Medulla oblongata (tissue), 1 donor: ENCODE data around the gene DDX21.
A peak's percentile ranks its signal among the peaks of the same experiment; 100 is the strongest.
"Not testable (repeated sequence)": the region's sequence is repeated elsewhere in the genome, so short reads cannot be mapped to it uniquely, and the experiment has no call there.

Experiments used
- DNase-seq: peaks from one replicate; pipeline ENCODE4 v3.0.0-alpha.2; 2015; ENCODE audit errors: extremely low spot score

DDX21 gene

GRCh38 chr10:68955832-68956532 is at the start of gene DDX21:
TSS of gene DDX21 (plus strand) at chr10:68956170. CDS start at chr10:68956226, 56 bp downstream.
- peak; percentile 95 for DNase-seq

- no peak for DNase-seq
Observed at GRCh38 chr10:68924593-68924992, 31.4 kb upstream of the DDX21 start.

- DNase-seq: no peak
Observed at GRCh38 chr10:68925489-68925888, 30.5 kb upstream of the DDX21 start.

GRCh38 chr10:68929157-68929556 is 26.8 kb upstream of the DDX21 start:
- not testable (repeated sequence) for DNase-seq

- DNase-seq: not testable (repeated sequence)
Observed at GRCh38 chr10:68929888-68930287, 26.1 kb upstream of the DDX21 start.

GRCh38 chr10:68932860-68933259 is 23.1 kb upstream of the DDX21 start:
- not testable (repeated sequence) for DNase-seq

GRCh38 chr10:68934994-68935393 is 21.0 kb upstream of the DDX21 start:
- no peak for DNase-seq

GRCh38 chr10:68938117-68938516 is 17.9 kb upstream of the DDX21 start:
- DNase-seq: no peak

- DNase-seq: no peak
Observed at GRCh38 chr10:68938884-68939283, 17.1 kb upstream of the DDX21 start.

- DNase-seq: not testable (repeated sequence)
Observed at GRCh38 chr10:68940917-68941316, 15.1 kb upstream of the DDX21 start.

- DNase-seq: no peak
Observed at GRCh38 chr10:68950598-68950997, 5.4 kb upstream of the DDX21 start.

GRCh38 chr10:68954904-68955303 is 1.1 kb upstream of the DDX21 start:
- DNase-seq: no peak

- DNase-seq: no peak
Observed at GRCh38 chr10:68955355-68955831, 577 bp upstream of the DDX21 start.

GRCh38 chr10:68957284-68957615 is 1.3 kb downstream of the DDX21 start:
- no peak for DNase-seq

GRCh38 chr10:68957654-68958053 is 1.7 kb downstream of the DDX21 start:
- DNase-seq: no peak

- no peak for DNase-seq
Observed at GRCh38 chr10:68959695-68960527, 3.9 kb downstream of the DDX21 start.

GRCh38 chr10:68963151-68963550 is 7.2 kb downstream of the DDX21 start:
- no peak for DNase-seq

GRCh38 chr10:68973975-68974374 is 18.0 kb downstream of the DDX21 start:
- no peak for DNase-seq

GRCh38 chr10:68975936-68976473 is 20.0 kb downstream of the DDX21 start:
- not testable (repeated sequence) for DNase-seq

GRCh38 chr10:68979738-68980137 is 23.8 kb downstream of the DDX21 start:
- not testable (repeated sequence) for DNase-seq

GRCh38 chr10:68981074-68981473 is 25.1 kb downstream of the DDX21 start:
- DNase-seq: no peak

- no peak for DNase-seq
Observed at GRCh38 chr10:68982389-68982788, 26.4 kb downstream of the DDX21 start.

- no peak for DNase-seq
Observed at GRCh38 chr10:68987611-68988010, 31.6 kb downstream of the DDX21 start.
